Measurements from ENCODE around the gene UBQLNL. TPM values are rescaled to one million over a fixed set of nuclear protein-coding genes. Genes with fewer than 3 reads are reported as not detected.

The UBQLNL gene
- total RNA-seq, 1 donor from 2014 or later: 0.19 TPM

GRCh38 chr11:5556596-5557188 lies 40.2 kb upstream of the UBQLNL start:
- TF ChIP-seq CTCF (IDR thresholded peaks at IDR 0.05) (no peak), EZH2phosphoT487 (IDR thresholded peaks at IDR 0.05) (no peak), EZH2 (IDR thresholded peaks at IDR 0.05) (no peak)
- Histone ChIP-seq H3K9me3 (ENCODE audit: low read depth) (no peaks in the 10 kb centered on the region), H2AFZ (replicated peaks) (no peak overlapping the region), H3K27me3 (no peaks in the 10 kb centered on the region), H4K20me1 (ENCODE audit: low read depth) (no peaks in the 10 kb centered on the region), H3K4me2 (no peak overlapping the region), H3K79me2 (ENCODE audit: low read depth) (no peaks in the 10 kb centered on the region), H3K36me3 (no peaks in the 10 kb centered on the region), H3K4me3 (no peak overlapping the region), H3F3A (ENCODE audit: low read depth) (no peaks in the 10 kb centered on the region), H3K27ac (no peak overlapping the region), H3K9ac (no peak overlapping the region), H3K4me1 (no peaks in the 10 kb centered on the region)
- H3K27me3 Mint-ChIP-seq (ENCODE audit: insufficient read depth, low read depth): no peaks in the 10 kb centered on the region
- no peak for DNase-seq (ENCODE audit: low spot score)
- H3K36me3 Mint-ChIP-seq: no peaks in the 10 kb centered on the region
- peaks cover 1% of the 10 kb centered on the region for H3K4me1 Mint-ChIP-seq
- H3K9me3 Mint-ChIP-seq: no peaks in the 10 kb centered on the region
- H3K27ac Mint-ChIP-seq: no peak overlapping the region
- no peak overlapping the region for H3K4me3 Mint-ChIP-seq

- no peaks in the 10 kb centered on the region for H3K9me3 ChIP-seq (ENCODE audit: low read depth)
- TF ChIP-seq EZH2phosphoT487 (IDR thresholded peaks at IDR 0.05) (no peak), CTCF (IDR thresholded peaks at IDR 0.05) (peak; percentile 33), EZH2 (IDR thresholded peaks at IDR 0.05) (no peak)
- no peak for DNase-seq (ENCODE audit: low spot score)
- Mint-ChIP-seq H3K4me3 (no peak overlapping the region), H3K9me3 (no peaks in the 10 kb centered on the region), H3K27me3 (ENCODE audit: insufficient read depth, low read depth) (no peaks in the 10 kb centered on the region), H3K36me3 (no peaks in the 10 kb centered on the region), H3K4me1 (no peaks in the 10 kb centered on the region), H3K27ac (no peak overlapping the region)
- H3F3A ChIP-seq (ENCODE audit: low read depth): no peaks in the 10 kb centered on the region
- H3K36me3 ChIP-seq: no peaks in the 10 kb centered on the region
- H3K4me2 ChIP-seq: no peak overlapping the region
- no peak overlapping the region for H2AFZ ChIP-seq (replicated peaks)
- H3K4me1 ChIP-seq: no peaks in the 10 kb centered on the region
- no peaks in the 10 kb centered on the region for H4K20me1 ChIP-seq (ENCODE audit: low read depth)
- H3K79me2 ChIP-seq (ENCODE audit: low read depth): no peaks in the 10 kb centered on the region
- H3K27ac ChIP-seq: no peak overlapping the region
- no peak overlapping the region for H3K9ac ChIP-seq
- no peak overlapping the region for H3K4me3 ChIP-seq
- H3K27me3 ChIP-seq: no peaks in the 10 kb centered on the region
These were observed 36.8 kb upstream of the UBQLNL start for GRCh38 chr11:5553343-5553742.

GRCh38 chr11:5550440-5551095 lies 34.1 kb upstream of the UBQLNL start:
- H3K4me2 ChIP-seq: no peak overlapping the region
- no peaks in the 10 kb centered on the region for H3K4me1 ChIP-seq
- H2AFZ ChIP-seq (replicated peaks): no peak overlapping the region
- no peaks in the 10 kb centered on the region for H3K9me3 ChIP-seq (ENCODE audit: low read depth)
- no peaks in the 10 kb centered on the region for H3F3A ChIP-seq (ENCODE audit: low read depth)
- H3K27me3 Mint-ChIP-seq (ENCODE audit: insufficient read depth, low read depth): no peaks in the 10 kb centered on the region
- no peaks in the 10 kb centered on the region for H3K36me3 ChIP-seq
- TF ChIP-seq CTCF (IDR thresholded peaks at IDR 0.05): no peak
- no peak for TF ChIP-seq EZH2 (IDR thresholded peaks at IDR 0.05)
- no peak for TF ChIP-seq EZH2phosphoT487 (IDR thresholded peaks at IDR 0.05)
- no peak overlapping the region for H3K27ac ChIP-seq
- no peaks in the 10 kb centered on the region for H3K27me3 ChIP-seq
- no peak overlapping the region for H3K4me3 ChIP-seq
- no peak for DNase-seq (ENCODE audit: low spot score)
- H3K4me3 Mint-ChIP-seq: no peak overlapping the region
- no peaks in the 10 kb centered on the region for H3K36me3 Mint-ChIP-seq
- H3K27ac Mint-ChIP-seq: no peak overlapping the region
- H3K9ac ChIP-seq: no peak overlapping the region
- H3K4me1 Mint-ChIP-seq: no peaks in the 10 kb centered on the region
- no peaks in the 10 kb centered on the region for H4K20me1 ChIP-seq (ENCODE audit: low read depth)
- no peaks in the 10 kb centered on the region for H3K9me3 Mint-ChIP-seq
- H3K79me2 ChIP-seq (ENCODE audit: low read depth): no peaks in the 10 kb centered on the region

All from neural progenitor cell (in vitro differentiated cells).